ENCODE results near the gene ULBP3. TPM values are rescaled to one million over a fixed set of nuclear protein-coding genes. Genes with fewer than 3 reads are reported as not detected.
A peak's percentile ranks its signal among the peaks of the same experiment; 100 is the strongest.
"Not testable (repeated sequence)": the region's sequence is repeated elsewhere in the genome, so short reads cannot be mapped to it uniquely, and the experiment has no call there.

ULBP3 gene
- total and polyA plus RNA-seq, 9 of the 15 experiments (the other 6 are each of a cell fraction or from before 2014, with no cell fraction given) = 0.25 to 0.33 TPM; not detected in 7

DNA sequence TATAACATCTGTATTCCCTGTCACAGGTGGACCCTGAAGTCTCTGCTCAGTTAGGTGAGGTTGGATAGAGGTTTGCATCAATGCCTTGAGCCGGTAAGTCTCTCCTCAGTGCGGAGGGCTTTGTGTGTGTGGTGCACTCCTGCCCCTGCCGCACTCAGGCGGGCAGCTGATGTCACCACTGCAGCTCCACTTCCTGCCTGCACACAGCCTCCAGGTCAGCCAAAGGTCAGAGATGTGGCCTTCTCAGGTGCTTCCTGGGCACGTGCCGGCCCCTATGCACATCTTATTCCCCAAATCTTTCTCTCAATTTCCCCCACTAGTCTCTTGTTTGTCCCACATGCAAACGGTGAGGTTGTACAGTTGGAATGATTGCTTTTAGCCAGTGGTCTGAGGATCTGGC lies 8.9 kb downstream of the ULBP3 start:
- DNase-seq (ENCODE audit: extremely low read depth in 1 of 4, low spot score in 3 of 4); BruUV-seq (replicated peaks); H3K9ac ChIP-seq (ENCODE audit: insufficient read depth in 1 of 2, low read depth in 2 of 2, low read length in 2 of 2); H3K4me3 ChIP-seq; H2AFZ ChIP-seq (ENCODE audit: low read depth, low read length); H3K4me2 ChIP-seq (ENCODE audit: insufficient read depth, low read length); FAIRE-seq; H3K9me3 ChIP-seq (replicated peaks; ENCODE audit: control insufficient read depth, insufficient read depth, low read depth, low read length); H3K9me1 ChIP-seq (ENCODE audit: control insufficient read depth, insufficient read depth, low read length); H3K36me3 ChIP-seq (ENCODE audit: control insufficient read depth, insufficient read depth, low read length); H3K4me1 ChIP-seq (replicated peaks in 1 of 2; ENCODE audit: control insufficient read depth in 2 of 2, insufficient read depth in 2 of 2, low read length in 2 of 2); CTCF ChIA-PET (ENCODE audit: low intra/inter-chr PET ratio); H3K27ac ChIP-seq (ENCODE audit: extremely low read depth, low read depth, low read length); H3K79me2 ChIP-seq (ENCODE audit: control insufficient read depth, insufficient read depth, low read length); H4K20me1 ChIP-seq (replicated peaks; ENCODE audit: control insufficient read depth, insufficient read depth, low read length); intact Hi-C loops (cut with micrococcal nuclease): not testable (repeated sequence)
- TF ChIP-seq BHLHE40 (IDR thresholded peaks at IDR 0.05; ENCODE audit: low read length) = peak; percentile 36; the same call in 1 of the 2 replicates
- H3K27me3 ChIP-seq (ENCODE audit: control insufficient read depth in 2 of 2, insufficient read depth in 2 of 2, low read length in 2 of 2) = peaks cover 53 to 70% of the 10 kb centered on the region in 2 experiments
- peak; percentile 59 for ATAC-seq
- in situ Hi-C loops (cut with MboI) = loop anchor here (25.0 kb wide), 1 partner anchor 752 kb away; no protein-coding TSS in a partner anchor
- 3% methylated on average over 7 of the region's 7 CpGs for WGBS (ENCODE audit: insufficient coverage, low coverage, missing lambda C conversion rate)
- POLR2A ChIA-PET = interaction anchor here (1.3 kb wide), 1 partner anchor 25 kb away, joined by 4 read pairs; no protein-coding TSS in a partner anchor

DNA sequence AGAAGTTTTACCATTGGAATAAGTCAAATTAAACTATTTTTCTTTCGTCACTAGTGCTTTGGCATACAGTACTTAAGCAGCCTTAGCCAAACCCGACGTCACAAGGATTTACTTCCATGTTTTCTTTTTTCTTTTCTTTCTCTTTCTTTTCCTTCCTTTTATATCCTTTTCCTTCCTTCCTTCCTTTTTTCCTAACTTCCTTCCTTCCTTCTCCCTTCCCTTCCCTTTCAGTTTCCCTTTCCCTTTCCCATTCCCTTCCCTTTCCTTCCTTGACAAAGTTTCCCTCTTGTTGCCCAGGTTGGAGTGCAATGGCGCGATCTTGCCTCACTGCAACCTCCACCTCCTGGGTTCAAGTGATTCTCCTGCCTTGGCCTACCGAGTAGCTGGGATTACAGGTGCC lies 9.9 kb downstream of the ULBP3 start:
- POLR2A ChIA-PET = interaction anchor here (1.3 kb wide), 1 partner anchor 24 kb away, joined by 4 read pairs; no protein-coding TSS in a partner anchor
- peaks cover 60 to 70% of the 10 kb centered on the region in 2 experiments for H3K27me3 ChIP-seq (ENCODE audit: control insufficient read depth in 2 of 2, insufficient read depth in 2 of 2, low read length in 2 of 2)
- intact Hi-C loops (cut with micrococcal nuclease) = no loop called here

More for the DNA sequence above, 9.9 kb downstream of the ULBP3 start:
- Histone ChIP-seq H2AFZ (ENCODE audit: low read depth, low read length) (no peak overlapping the region), H3K79me2 (ENCODE audit: control insufficient read depth, insufficient read depth, low read length) (no peaks in the 10 kb centered on the region), H3K36me3 (ENCODE audit: control insufficient read depth, insufficient read depth, low read length) (no peaks in the 10 kb centered on the region), H3K9ac (ENCODE audit: insufficient read depth in 1 of 2, low read depth in 2 of 2, low read length in 2 of 2) (no peak overlapping the region), H4K20me1 (replicated peaks; ENCODE audit: control insufficient read depth, insufficient read depth, low read length) (0 out of 2 replicates have a peak, but pooled peaks cover 4% of the 10 kb centered on the region), H3K9me1 (ENCODE audit: control insufficient read depth, insufficient read depth, low read length) (no peaks in the 10 kb centered on the region), H3K9me3 (replicated peaks; ENCODE audit: control insufficient read depth, insufficient read depth, low read depth, low read length) (no peaks in the 10 kb centered on the region; the same call in 1 of the 2 replicates), H3K27ac (ENCODE audit: extremely low read depth, low read depth, low read length) (no peak overlapping the region), H3K4me3 (no peak overlapping the region), H3K4me1 (replicated peaks in 1 of 2; ENCODE audit: control insufficient read depth in 2 of 2, insufficient read depth in 2 of 2, low read length in 2 of 2) (peaks cover 0 to 6% of the 10 kb centered on the region in 2 experiments; a peak in 1 of 5 replicates), H3K4me2 (ENCODE audit: insufficient read depth, low read length) (no peak overlapping the region)
- no peak for FAIRE-seq
- no TSS peak for BruUV-seq (replicated peaks)
- DNase-seq (ENCODE audit: extremely low read depth in 1 of 4, low spot score in 3 of 4) = no peak
- CTCF ChIA-PET (ENCODE audit: low intra/inter-chr PET ratio) = no interaction called here
- in situ Hi-C loops (cut with MboI) = loop anchor here (25.0 kb wide), 1 partner anchor 753 kb away; no protein-coding TSS in a partner anchor
- TF ChIP-seq, protein P1, sequence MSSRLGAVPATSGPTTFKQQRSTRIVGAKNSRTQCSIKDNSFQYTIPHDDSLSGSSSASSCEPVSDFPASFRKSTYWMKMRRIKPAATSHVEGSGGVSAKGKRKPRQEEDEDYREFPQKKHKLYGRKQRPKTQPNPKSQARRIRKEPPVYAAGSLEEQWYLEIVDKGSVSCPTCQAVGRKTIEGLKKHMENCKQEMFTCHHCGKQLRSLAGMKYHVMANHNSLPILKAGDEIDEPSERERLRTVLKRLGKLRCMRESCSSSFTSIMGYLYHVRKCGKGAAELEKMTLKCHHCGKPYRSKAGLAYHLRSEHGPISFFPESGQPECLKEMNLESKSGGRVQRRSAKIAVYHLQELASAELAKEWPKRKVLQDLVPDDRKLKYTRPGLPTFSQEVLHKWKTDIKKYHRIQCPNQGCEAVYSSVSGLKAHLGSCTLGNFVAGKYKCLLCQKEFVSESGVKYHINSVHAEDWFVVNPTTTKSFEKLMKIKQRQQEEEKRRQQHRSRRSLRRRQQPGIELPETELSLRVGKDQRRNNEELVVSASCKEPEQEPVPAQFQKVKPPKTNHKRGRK (tag; IDR thresholded peaks at IDR 0.05) = peak; percentile 86
- TF ChIP-seq MCM3 (IDR thresholded peaks at IDR 0.05) (peak; percentile 49; the same call in 1 of the 2 replicates), SP2 (IDR thresholded peaks at IDR 0.05; ENCODE audit: extremely low read depth, low read depth, low read length, poor library complexity, severe bottlenecking) (no peak)
- ATAC-seq = no peak
- 6% methylated on average over 6 of the region's 6 CpGs for WGBS (ENCODE audit: insufficient coverage, low coverage, missing lambda C conversion rate)
